ENCODE measurements around the gene UBE2Q1. TPM values are rescaled to one million over a fixed set of nuclear protein-coding genes. Genes with fewer than 3 reads are reported as not detected.

The UBE2Q1 gene
- 10 to 100 TPM; 19.9 to 90.9 (median 36.4) TPM for total RNA-seq

DNA sequence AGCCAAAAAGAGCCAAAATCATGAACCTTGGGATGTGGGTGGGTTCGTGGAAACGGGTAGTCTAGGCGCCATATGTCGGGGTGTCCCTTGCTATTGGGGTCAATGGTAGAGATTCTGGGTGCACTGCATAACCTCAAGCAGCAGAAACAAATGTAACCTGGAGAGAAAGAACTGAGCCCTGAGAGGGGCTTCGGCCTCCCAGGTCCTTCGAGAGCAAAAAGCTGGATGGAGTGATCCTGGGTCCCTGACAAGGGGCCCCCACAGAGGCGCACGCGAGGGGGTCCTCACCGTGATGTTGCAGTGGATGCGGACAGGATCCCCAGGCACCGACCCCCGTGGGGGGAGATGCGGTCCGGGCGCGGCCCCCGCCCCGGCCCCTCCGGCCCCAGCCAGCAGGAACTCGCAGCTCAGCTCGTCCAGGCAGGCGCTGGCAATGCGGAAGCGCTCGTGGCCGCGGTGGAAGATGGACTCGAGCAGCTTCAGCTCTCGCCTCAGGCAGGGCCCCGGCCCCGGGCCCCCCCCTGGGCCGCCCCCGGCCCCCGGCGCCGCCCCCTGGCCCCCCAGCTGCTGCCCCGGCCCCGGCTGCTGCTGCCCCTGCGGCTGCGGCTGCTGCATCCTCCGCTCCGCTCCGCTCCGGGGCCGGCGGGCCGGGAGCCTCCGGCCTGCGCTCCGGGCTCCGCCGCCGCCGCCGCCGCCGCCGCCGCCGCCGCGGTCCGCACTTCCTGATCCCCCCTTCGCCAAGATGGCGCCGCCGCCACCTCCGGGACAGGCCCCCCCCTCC, at the start of gene UBE2Q1:
TSS of gene UBE2Q1 (minus strand) at position 724 of the 781 bp plus-strand sequence. CDS start at position 615, 109 bp downstream.
- peaks cover 25 to 29% (median 28%) of the 10 kb centered on the region in 4 donors for H3K36me3 ChIP-seq
- peaks cover 10 to 35% (median 22%) of the 10 kb centered on the region in 4 donors for H3K4me1 ChIP-seq
- H3K4me3 ChIP-seq: peak within 1 kb of the TSS; percentile 78 to 99 (median 94)
- no peaks in the 10 kb centered on the region for H3K27me3 ChIP-seq
- H3K9me3 ChIP-seq: no peaks in the 10 kb centered on the region
- TF ChIP-seq, protein P1, sequence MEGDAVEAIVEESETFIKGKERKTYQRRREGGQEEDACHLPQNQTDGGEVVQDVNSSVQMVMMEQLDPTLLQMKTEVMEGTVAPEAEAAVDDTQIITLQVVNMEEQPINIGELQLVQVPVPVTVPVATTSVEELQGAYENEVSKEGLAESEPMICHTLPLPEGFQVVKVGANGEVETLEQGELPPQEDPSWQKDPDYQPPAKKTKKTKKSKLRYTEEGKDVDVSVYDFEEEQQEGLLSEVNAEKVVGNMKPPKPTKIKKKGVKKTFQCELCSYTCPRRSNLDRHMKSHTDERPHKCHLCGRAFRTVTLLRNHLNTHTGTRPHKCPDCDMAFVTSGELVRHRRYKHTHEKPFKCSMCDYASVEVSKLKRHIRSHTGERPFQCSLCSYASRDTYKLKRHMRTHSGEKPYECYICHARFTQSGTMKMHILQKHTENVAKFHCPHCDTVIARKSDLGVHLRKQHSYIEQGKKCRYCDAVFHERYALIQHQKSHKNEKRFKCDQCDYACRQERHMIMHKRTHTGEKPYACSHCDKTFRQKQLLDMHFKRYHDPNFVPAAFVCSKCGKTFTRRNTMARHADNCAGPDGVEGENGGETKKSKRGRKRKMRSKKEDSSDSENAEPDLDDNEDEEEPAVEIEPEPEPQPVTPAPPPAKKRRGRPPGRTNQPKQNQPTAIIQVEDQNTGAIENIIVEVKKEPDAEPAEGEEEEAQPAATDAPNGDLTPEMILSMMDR (IDR thresholded peaks at IDR 0.05): no peak
- TF ChIP-seq POLR2A (IDR thresholded peaks at IDR 0.05) (no peak), POLR2AphosphoS5 (IDR thresholded peaks at IDR 0.05) (no peak), EP300 (IDR thresholded peaks at IDR 0.05) (no peak)
- no peak for ATAC-seq (ENCODE audit: low FRiP score in 2 of 2)
- peak within 1 kb of the TSS; percentile 84 to 97 (median 91) for H3K27ac ChIP-seq
- WGBS, 2 donors: 1% methylated on average over 4 to 29 of the region's 69 CpGs
- peak; percentile 65 to 92 for DNase-seq

DNA sequence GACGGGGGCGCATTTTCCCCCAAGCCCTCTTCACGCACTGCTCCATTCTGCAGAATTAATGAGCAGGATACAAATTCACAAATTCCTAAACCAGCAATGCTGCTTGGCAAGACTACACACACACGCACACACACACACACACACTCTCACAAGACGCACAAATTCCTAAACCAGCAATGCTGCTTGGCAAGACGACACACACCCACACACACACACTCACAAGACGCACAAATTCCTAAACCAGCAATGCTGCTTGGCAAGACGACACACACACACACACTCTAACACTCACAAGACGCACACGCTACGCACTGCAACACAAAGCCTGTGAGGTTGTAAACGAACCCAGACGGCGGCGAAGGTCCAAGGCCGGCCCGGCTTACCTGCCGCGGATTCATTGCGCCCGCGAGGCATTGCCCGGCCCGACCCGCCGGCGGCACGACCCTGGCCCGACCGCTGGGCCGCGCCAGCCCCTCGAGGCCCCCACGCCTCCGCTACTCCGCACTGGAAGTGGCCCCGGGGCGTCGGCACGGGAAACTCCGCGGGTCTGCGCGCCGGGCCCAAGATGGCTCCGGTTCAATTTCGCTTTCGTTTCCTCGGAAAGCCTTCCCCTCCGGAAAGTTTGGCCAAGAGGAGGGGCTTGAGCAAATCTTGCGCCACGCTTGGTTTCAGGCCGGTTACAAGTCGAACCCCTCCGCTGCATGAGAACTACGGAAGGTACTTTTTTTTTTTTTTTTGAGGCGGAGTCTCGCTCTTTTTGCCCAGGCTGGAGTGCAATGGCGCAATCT, 49.3 kb upstream of the UBE2Q1 start, which contains the start of gene ADAR:
TSS of gene ADAR (minus strand) at position 578 of the 788 bp plus-strand sequence. CDS start at position 398, 180 bp downstream.
- Histone ChIP-seq H3K9me3 (no peaks in the 10 kb centered on the region), H3K4me1 (peaks cover 41 to 55% (median 50%) of the 10 kb centered on the region in 4 donors), H3K27me3 (no peaks in the 10 kb centered on the region), H3K36me3 (peaks cover 0 to 5% (median 0%) of the 10 kb centered on the region in 4 donors), H3K27ac (peak within 1 kb of the TSS; percentile 97), H3K4me3 (peak within 1 kb of the TSS; percentile 36 to 86 (median 63))
- WGBS, 2 donors: 0 to 1% methylated on average over 14 to 46 of the region's 59 CpGs
- TF ChIP-seq, protein P1 (IDR thresholded peaks at IDR 0.05): peak in 2 of 6 experiments; percentile 5 to 9
- TF ChIP-seq POLR2AphosphoS5 (IDR thresholded peaks at IDR 0.05): peak; percentile 64 to 74
- TF ChIP-seq POLR2A (IDR thresholded peaks at IDR 0.05): peak in 3 of 4 donors; percentile 58 to 81 (median 60)
- no peak for TF ChIP-seq EP300 (IDR thresholded peaks at IDR 0.05)
- peak; percentile 94 to 96 for DNase-seq
- ATAC-seq (ENCODE audit: low FRiP score in 2 of 2): peak; percentile 94 to 97

DNA sequence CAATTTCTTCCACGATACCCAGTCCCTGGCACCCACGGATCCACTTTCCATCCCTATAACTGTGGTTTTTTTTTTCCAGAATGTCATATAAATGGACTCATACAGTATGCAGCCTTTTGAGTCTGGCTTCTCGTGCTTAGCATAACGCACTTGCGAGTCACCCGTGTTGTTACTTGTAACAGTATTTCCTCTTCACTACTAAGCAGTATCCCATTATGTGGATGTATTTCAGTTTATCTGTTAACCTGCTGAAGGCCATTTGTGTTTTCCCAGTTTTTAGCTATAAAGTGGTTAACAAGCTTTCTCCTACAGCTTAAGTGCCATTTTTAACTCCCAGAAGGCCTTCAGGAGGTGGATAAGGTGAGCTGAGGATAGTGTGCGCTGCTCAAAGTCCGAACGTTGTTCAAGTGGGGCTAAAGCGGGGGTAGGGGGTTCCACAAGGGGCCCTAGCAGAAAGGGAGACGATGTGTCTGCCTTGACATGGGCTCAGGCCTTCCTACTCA, 48.7 kb upstream of the UBE2Q1 start:
- 3 to 8% methylated on average over 10 to 11 of the region's 11 CpGs for WGBS, 2 donors
- H3K9me3 ChIP-seq: no peaks in the 10 kb centered on the region
- DNase-seq: no peak
- no peak for ATAC-seq (ENCODE audit: low FRiP score in 2 of 2)
- no peaks in the 10 kb centered on the region for H3K27me3 ChIP-seq
- TF ChIP-seq EP300 (IDR thresholded peaks at IDR 0.05) (no peak), POLR2A (IDR thresholded peaks at IDR 0.05) (no peak), POLR2AphosphoS5 (IDR thresholded peaks at IDR 0.05) (no peak)
- TF ChIP-seq, protein P1 (IDR thresholded peaks at IDR 0.05): no peak
- H3K36me3 ChIP-seq: peaks cover 0 to 12% (median 3%) of the 10 kb centered on the region in 4 donors
- peak overlapping the region; percentile 97 for H3K27ac ChIP-seq
- H3K4me1 ChIP-seq: peaks cover 47 to 59% (median 57%) of the 10 kb centered on the region in 4 donors
- H3K4me3 ChIP-seq: peak overlapping the region; percentile 36 to 86 (median 63)

DNA sequence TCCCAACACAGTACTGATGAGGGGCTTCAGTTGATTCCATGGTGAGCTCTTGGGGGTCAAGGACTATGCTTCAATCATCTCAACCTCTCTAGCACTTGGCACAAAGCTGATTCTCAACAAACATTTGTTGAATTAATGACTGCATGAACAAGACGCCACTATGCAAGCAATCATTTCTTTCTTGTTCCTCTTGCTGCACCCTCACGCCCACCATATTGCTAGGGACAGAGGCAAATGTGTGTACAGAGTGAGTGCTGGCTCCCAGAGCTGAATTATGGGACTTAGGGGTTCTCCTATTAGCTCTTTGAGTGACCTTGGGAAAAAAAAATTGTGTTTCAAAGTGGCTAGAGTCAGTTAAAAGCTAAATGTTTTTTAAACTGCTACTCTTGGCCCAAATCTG, 47.1 kb upstream of the UBE2Q1 start:
- Histone ChIP-seq H3K4me3 (peak overlapping the region in 1 of 4 donors; percentile 66), H3K27ac (peak overlapping the region in 1 of 4 donors; percentile 97), H3K27me3 (no peaks in the 10 kb centered on the region), H3K36me3 (peaks cover 7 to 28% (median 19%) of the 10 kb centered on the region in 4 donors), H3K9me3 (no peaks in the 10 kb centered on the region), H3K4me1 (peaks cover 53 to 71% (median 60%) of the 10 kb centered on the region in 4 donors)
- 74 to 77% methylated on average over 2 of the region's 2 CpGs for WGBS, 2 donors
- ATAC-seq (ENCODE audit: low FRiP score in 2 of 2): no peak
- no peak for DNase-seq
- TF ChIP-seq, protein P1 (IDR thresholded peaks at IDR 0.05): no peak
- TF ChIP-seq POLR2A (IDR thresholded peaks at IDR 0.05): no peak
- TF ChIP-seq EP300 (IDR thresholded peaks at IDR 0.05): no peak
- TF ChIP-seq POLR2AphosphoS5 (IDR thresholded peaks at IDR 0.05): no peak

Data from upper lobe of left lung (tissue), 6 donors.